ENCODE measurements around the gene PAX2. TPM values are rescaled to one million over a fixed set of nuclear protein-coding genes. Genes with fewer than 3 reads are reported as not detected.

PAX2 gene
- total RNA-seq, 5 donors from 2014 or later (not counting 1 experiment from before 2014, with no cell fraction given), result not detected

GRCh38 chr10:100737355-100738054 lies 7.9 kb upstream of the PAX2 start:
- H3K4me3 ChIP-seq (ENCODE audit: control insufficient read depth in 1 of 2, extremely low read depth in 1 of 2, low read length in 1 of 2), result peak overlapping the region; percentile 16 to 44
- peak overlapping the region in 1 of 2 donors; percentile 43 for H3K27ac Mint-ChIP-seq
- no peak overlapping the region for H3K27ac ChIP-seq (ENCODE audit: low read length)
- no peaks in the 10 kb centered on the region for H3K36me3 ChIP-seq (ENCODE audit: control insufficient read depth in 2 of 2, extremely low read depth in 1 of 2, insufficient read depth in 1 of 2, low read length in 1 of 2)
- POLR2A ChIA-PET, result interaction anchor here in 1 of 2 donors (0.5 kb wide), 1 partner anchor 202 kb away, joined by 6 read pairs; the partner anchor contains the start of gene HIF1AN
- no peaks in the 10 kb centered on the region for H3K9me3 Mint-ChIP-seq
- H3K4me1 Mint-ChIP-seq, result peaks cover 30 to 39% (median 31%) of the 10 kb centered on the region in 3 donors
- peaks cover 73 to 91% of the 10 kb centered on the region in 2 donors for H3K27me3 Mint-ChIP-seq
- H3K4me1 ChIP-seq (ENCODE audit: control insufficient read depth in 1 of 2, extremely low read depth in 1 of 2, insufficient read depth in 2 of 2, low read length in 2 of 2), result peaks cover 0 to 33% of the 10 kb centered on the region in 2 experiments
- H3K4me3 Mint-ChIP-seq, result peak overlapping the region; percentile 68 to 73 (median 69)
- ATAC-seq (replicated peaks in 1 of 4) (peak in 2 of 4 experiments; percentile 32 to 36), DNase-seq (no peak)
- CTCF ChIA-PET, result no interaction called here
- peaks cover 13 to 93% of the 10 kb centered on the region in 2 experiments for H3K27me3 ChIP-seq (replicated peaks in 1 of 2; ENCODE audit: control insufficient read depth in 2 of 2, extremely low read depth in 1 of 2, insufficient read depth in 2 of 2, low read length in 1 of 2)
- no peaks in the 10 kb centered on the region for H3K9me3 ChIP-seq
- no peaks in the 10 kb centered on the region for H3K36me3 Mint-ChIP-seq
- WGBS (ENCODE audit: insufficient coverage), result 2% methylated on average over 39 of the region's 51 CpGs

GRCh38 chr10:100738055-100738827 lies 7.1 kb upstream of the PAX2 start:
- Histone ChIP-seq H3K4me1 (ENCODE audit: control insufficient read depth in 1 of 2, extremely low read depth in 1 of 2, insufficient read depth in 2 of 2, low read length in 2 of 2) (peaks cover 0 to 33% of the 10 kb centered on the region in 2 experiments), H3K36me3 (ENCODE audit: control insufficient read depth in 2 of 2, extremely low read depth in 1 of 2, insufficient read depth in 1 of 2, low read length in 1 of 2) (no peaks in the 10 kb centered on the region), H3K27ac (ENCODE audit: low read length) (no peak overlapping the region), H3K9me3 (no peaks in the 10 kb centered on the region), H3K4me3 (ENCODE audit: control insufficient read depth in 1 of 2, extremely low read depth in 1 of 2, low read length in 1 of 2) (peak overlapping the region in 1 of 2 donors; percentile 44), H3K27me3 (replicated peaks in 1 of 2; ENCODE audit: control insufficient read depth in 2 of 2, extremely low read depth in 1 of 2, insufficient read depth in 2 of 2, low read length in 1 of 2) (peaks cover 16 to 93% of the 10 kb centered on the region in 2 experiments)
- DNase-seq (no peak), ATAC-seq (replicated peaks in 1 of 4) (no peak)
- 18% methylated on average over 5 of the region's 21 CpGs for WGBS (ENCODE audit: insufficient coverage)
- Mint-ChIP-seq H3K27ac (peak overlapping the region in 1 of 2 donors; percentile 67), H3K4me3 (peak overlapping the region; percentile 6 to 73 (median 58)), H3K27me3 (peaks cover 73 to 90% of the 10 kb centered on the region in 2 donors), H3K36me3 (no peaks in the 10 kb centered on the region), H3K4me1 (peaks cover 31 to 44% (median 34%) of the 10 kb centered on the region in 3 donors), H3K9me3 (no peaks in the 10 kb centered on the region)
- ChIA-PET CTCF (interaction anchor here in 1 of 2 donors (0.7 kb wide), 1 partner anchor 315 kb away, joined by 6 read pairs; no protein-coding TSS in a partner anchor), POLR2A (interaction anchor here in 1 of 2 donors (0.5 kb wide), 1 partner anchor 202 kb away, joined by 6 read pairs; the partner anchor contains the start of gene HIF1AN)

GRCh38 chr10:100739517-100740368 lies 5.6 kb upstream of the PAX2 start:
- no peak overlapping the region for H3K4me3 ChIP-seq (ENCODE audit: control insufficient read depth in 1 of 2, extremely low read depth in 1 of 2, low read length in 1 of 2)
- POLR2A ChIA-PET, result no interaction called here
- WGBS (ENCODE audit: insufficient coverage), result 6% methylated on average over 42 of the region's 56 CpGs
- H3K27me3 ChIP-seq (replicated peaks in 1 of 2; ENCODE audit: control insufficient read depth in 2 of 2, extremely low read depth in 1 of 2, insufficient read depth in 2 of 2, low read length in 1 of 2), result peaks cover 16 to 97% of the 10 kb centered on the region in 2 experiments
- no peak for DNase-seq
- no peaks in the 10 kb centered on the region for H3K9me3 Mint-ChIP-seq
- H3K27ac Mint-ChIP-seq, result no peak overlapping the region
- H3K27ac ChIP-seq (ENCODE audit: low read length), result no peak overlapping the region
- H3K4me1 ChIP-seq (ENCODE audit: control insufficient read depth in 1 of 2, extremely low read depth in 1 of 2, insufficient read depth in 2 of 2, low read length in 2 of 2), result peaks cover 0 to 41% of the 10 kb centered on the region in 2 experiments
- H3K36me3 Mint-ChIP-seq, result no peaks in the 10 kb centered on the region
- H3K36me3 ChIP-seq (ENCODE audit: control insufficient read depth in 2 of 2, extremely low read depth in 1 of 2, insufficient read depth in 1 of 2, low read length in 1 of 2), result no peaks in the 10 kb centered on the region
- H3K4me3 Mint-ChIP-seq, result peak overlapping the region in 1 of 3 donors; percentile 30
- H3K4me1 Mint-ChIP-seq, result peaks cover 39 to 53% (median 48%) of the 10 kb centered on the region in 3 donors
- CTCF ChIA-PET, result interaction anchor here in 1 of 2 donors (0.6 kb wide), 1 partner anchor 46 kb away, joined by 8 read pairs; no protein-coding TSS in a partner anchor
- ATAC-seq (replicated peaks in 1 of 4), result no peak
- no peaks in the 10 kb centered on the region for H3K9me3 ChIP-seq
- peaks cover 75 to 89% of the 10 kb centered on the region in 2 donors for H3K27me3 Mint-ChIP-seq

DNA sequence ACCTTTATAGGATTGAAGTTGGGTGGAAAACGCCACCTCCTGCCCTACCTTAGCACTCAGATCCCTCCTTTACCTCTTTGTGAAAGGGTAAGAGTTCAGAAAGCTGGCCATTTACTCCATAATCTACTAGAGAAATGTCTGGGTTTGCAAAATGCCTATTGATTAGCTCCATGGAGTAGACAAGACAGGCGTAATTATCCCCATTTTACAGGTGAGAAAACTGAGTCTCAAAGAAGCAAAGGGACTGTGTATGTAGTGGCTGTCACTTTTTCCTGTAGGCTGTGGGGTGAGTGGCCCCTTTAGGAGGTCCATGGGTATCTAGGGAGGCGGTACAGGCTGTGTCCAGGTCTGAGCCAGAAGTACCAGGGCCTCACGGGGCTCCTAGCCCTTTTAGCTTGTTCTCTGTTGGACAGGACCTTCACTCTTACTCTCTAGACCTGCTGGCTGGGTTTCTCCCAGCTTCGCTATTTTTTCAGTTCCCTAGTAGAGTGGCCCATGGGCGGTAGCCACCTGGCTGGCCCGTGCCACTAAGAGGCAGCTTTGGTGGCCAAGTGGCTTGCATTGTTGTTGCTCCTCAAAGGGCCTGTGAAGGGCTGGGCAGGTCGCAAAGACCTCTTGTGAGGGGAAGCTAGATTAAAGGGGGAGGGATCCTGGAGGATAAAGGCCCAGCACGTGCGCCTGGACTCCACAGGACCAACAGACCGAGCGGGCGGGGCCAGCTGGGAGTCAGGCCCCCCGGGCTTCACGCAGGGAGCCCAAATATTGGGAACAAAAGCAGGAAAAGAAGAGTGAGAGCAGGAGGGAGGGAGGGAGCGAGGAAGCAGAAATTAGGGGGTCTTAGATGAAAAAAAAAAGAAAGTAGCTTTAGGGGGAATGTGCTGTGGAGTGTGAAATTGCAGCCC lies 4.7 kb upstream of the PAX2 start:
- H3K4me3 Mint-ChIP-seq, result peak overlapping the region in 1 of 3 donors; percentile 42
- H3K27me3 ChIP-seq (replicated peaks in 1 of 2; ENCODE audit: control insufficient read depth in 2 of 2, extremely low read depth in 1 of 2, insufficient read depth in 2 of 2, low read length in 1 of 2), result peaks cover 16 to 99% of the 10 kb centered on the region in 2 experiments
- H3K27me3 Mint-ChIP-seq, result peaks cover 73 to 87% of the 10 kb centered on the region in 2 donors
- ATAC-seq (replicated peaks in 1 of 4), result no peak
- peaks cover 34 to 53% (median 46%) of the 10 kb centered on the region in 3 donors for H3K4me1 Mint-ChIP-seq
- DNase-seq, result no peak
- H3K27ac Mint-ChIP-seq, result no peak overlapping the region
- H3K36me3 ChIP-seq (ENCODE audit: control insufficient read depth in 2 of 2, extremely low read depth in 1 of 2, insufficient read depth in 1 of 2, low read length in 1 of 2), result no peaks in the 10 kb centered on the region
- no peaks in the 10 kb centered on the region for H3K36me3 Mint-ChIP-seq
- H3K9me3 Mint-ChIP-seq, result no peaks in the 10 kb centered on the region
- no peak overlapping the region for H3K27ac ChIP-seq (ENCODE audit: low read length)
- WGBS (ENCODE audit: insufficient coverage), result 11% methylated on average over 7 of the region's 16 CpGs
- H3K9me3 ChIP-seq, result no peaks in the 10 kb centered on the region
- no peak overlapping the region for H3K4me3 ChIP-seq (ENCODE audit: control insufficient read depth in 1 of 2, extremely low read depth in 1 of 2, low read length in 1 of 2)
- CTCF ChIA-PET, result interaction anchor here (0.7 to 1.6 kb wide), 3 partner anchors 178 to 469 kb away, joined by 3 read pairs; no protein-coding TSS in a partner anchor
- POLR2A ChIA-PET, result interaction anchor here in 1 of 2 donors (0.6 kb wide), 1 partner anchor 401 kb away, joined by 3 read pairs; no protein-coding TSS in a partner anchor
- peaks cover 2 to 43% of the 10 kb centered on the region in 2 experiments for H3K4me1 ChIP-seq (ENCODE audit: control insufficient read depth in 1 of 2, extremely low read depth in 1 of 2, insufficient read depth in 2 of 2, low read length in 2 of 2)

DNA sequence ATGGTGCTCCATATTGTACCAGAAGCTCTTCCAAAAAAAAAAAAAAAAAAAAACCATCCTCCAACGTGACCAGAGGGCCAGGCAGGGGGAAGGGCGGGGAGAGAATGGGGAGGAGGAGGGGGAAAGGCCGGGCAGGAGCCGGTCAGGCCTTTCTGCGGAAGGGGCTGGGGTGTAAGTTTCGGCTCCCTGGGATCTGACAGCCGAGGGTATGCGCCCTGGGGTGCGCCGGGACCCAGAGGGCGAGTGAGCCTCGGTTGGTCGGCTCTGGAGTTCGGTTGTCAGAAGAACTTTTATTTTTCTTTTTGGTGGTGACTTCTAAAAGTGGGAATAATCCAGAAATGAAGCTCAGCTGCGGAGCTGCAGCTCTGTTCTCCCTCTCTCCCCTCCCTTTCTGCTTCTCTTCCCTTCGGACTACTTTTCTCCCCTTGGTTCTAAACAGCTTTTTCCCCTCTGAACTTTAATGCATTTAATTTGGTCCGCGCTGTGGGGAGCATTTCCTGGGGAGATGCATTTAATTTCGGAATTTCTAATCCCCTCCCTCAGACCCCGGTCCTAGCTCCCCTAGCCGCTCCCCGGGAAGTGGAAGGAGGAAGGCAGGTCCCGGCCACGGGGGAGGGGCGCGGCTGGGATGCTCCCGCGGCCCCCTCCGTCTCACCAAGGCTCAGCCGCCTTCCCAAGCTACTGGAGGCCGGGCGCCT lies 3.9 kb upstream of the PAX2 start:
- Histone ChIP-seq H3K4me1 (ENCODE audit: control insufficient read depth in 1 of 2, extremely low read depth in 1 of 2, insufficient read depth in 2 of 2, low read length in 2 of 2) (peaks cover 2 to 49% of the 10 kb centered on the region in 2 experiments), H3K9me3 (no peaks in the 10 kb centered on the region), H3K36me3 (ENCODE audit: control insufficient read depth in 2 of 2, extremely low read depth in 1 of 2, insufficient read depth in 1 of 2, low read length in 1 of 2) (no peaks in the 10 kb centered on the region), H3K27ac (ENCODE audit: low read length) (no peak overlapping the region), H3K27me3 (replicated peaks in 1 of 2; ENCODE audit: control insufficient read depth in 2 of 2, extremely low read depth in 1 of 2, insufficient read depth in 2 of 2, low read length in 1 of 2) (peaks cover 16 to 97% of the 10 kb centered on the region in 2 experiments), H3K4me3 (ENCODE audit: control insufficient read depth in 1 of 2, extremely low read depth in 1 of 2, low read length in 1 of 2) (no peak overlapping the region)
- peaks cover 77 to 85% of the 10 kb centered on the region in 2 donors for H3K27me3 Mint-ChIP-seq
- DNase-seq (no peak), ATAC-seq (replicated peaks in 1 of 4) (no peak)
- 4% methylated on average over 12 of the region's 32 CpGs for WGBS (ENCODE audit: insufficient coverage)
- no peak overlapping the region for H3K4me3 Mint-ChIP-seq
- POLR2A ChIA-PET, result interaction anchor here in 1 of 2 donors (0.6 kb wide), 1 partner anchor 400 kb away, joined by 3 read pairs; no protein-coding TSS in a partner anchor
- CTCF ChIA-PET, result interaction anchor here (0.7 to 1.6 kb wide), 2 partner anchors 179 to 470 kb away, joined by 3 read pairs; no protein-coding TSS in a partner anchor
- H3K4me1 Mint-ChIP-seq, result peaks cover 40 to 55% (median 48%) of the 10 kb centered on the region in 3 donors
- H3K27ac Mint-ChIP-seq, result no peak overlapping the region
- H3K36me3 Mint-ChIP-seq, result no peaks in the 10 kb centered on the region
- H3K9me3 Mint-ChIP-seq, result no peaks in the 10 kb centered on the region
